ENCODE data around the gene ACOX2. TPM values are rescaled to one million over a fixed set of nuclear protein-coding genes. Genes with fewer than 3 reads are reported as not detected.

The ACOX2 gene
- polyA plus RNA-seq, 3 donors: 2.4 to 2.5 (median 2.4) TPM

DNA sequence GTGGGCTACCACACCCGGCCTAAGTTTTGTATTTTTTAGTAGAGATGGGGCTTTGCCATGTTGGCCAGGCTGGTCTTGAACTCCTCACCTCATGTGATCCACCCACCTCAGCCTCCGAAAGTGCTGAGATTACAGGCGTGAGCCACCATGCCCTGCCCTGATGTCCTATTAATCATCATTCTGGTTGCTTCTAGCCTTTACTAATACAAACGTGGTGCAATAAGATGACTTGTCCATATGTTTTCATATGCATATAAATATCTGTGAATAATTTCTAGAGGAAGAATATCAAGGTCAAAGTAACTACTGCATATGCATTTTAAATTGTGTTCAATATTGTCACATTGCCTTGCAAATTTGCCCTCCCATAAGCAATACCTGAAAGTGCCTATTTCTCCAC is 77.8 kb downstream of the ACOX2 start:
- Histone ChIP-seq H3K36me3 (replicated peaks in 1 of 2; ENCODE audit: control insufficient read depth in 1 of 2, insufficient read depth in 2 of 2, low read length in 2 of 2) (no peaks in the 10 kb centered on the region), H3K4me2 (replicated peaks; ENCODE audit: extremely low read depth, low read length, poor library complexity, severe bottlenecking) (no peak overlapping the region), H3K27me3 (ENCODE audit: control insufficient read depth in 2 of 2, insufficient read depth in 2 of 2, low read length in 2 of 2) (no peaks in the 10 kb centered on the region), H4K20me1 (ENCODE audit: insufficient read depth, low read length) (no peaks in the 10 kb centered on the region), H3K4me3 (replicated peaks in 1 of 3; ENCODE audit: low read depth in 2 of 3, low read length in 3 of 3) (no peak overlapping the region), H3K27ac (ENCODE audit: low read depth in 1 of 2, low read length in 2 of 2) (no peak overlapping the region), H3K9me3 (replicated peaks in 1 of 2; ENCODE audit: control insufficient read depth in 1 of 2, insufficient read depth in 1 of 2, low read length in 2 of 2) (peaks cover 18 to 20% of the 10 kb centered on the region in 2 donors), H3K79me2 (ENCODE audit: insufficient read depth, low read length) (no peaks in the 10 kb centered on the region), H3K9ac (ENCODE audit: insufficient read depth, low read length, poor library complexity, severe bottlenecking) (no peak overlapping the region), H3K4me1 (ENCODE audit: control insufficient read depth in 1 of 2, insufficient read depth in 2 of 2, low read length in 2 of 2) (peaks cover 14% of the 10 kb centered on the region in 2 donors), H2AFZ (ENCODE audit: insufficient read depth, low read depth, low read length, poor library complexity, severe bottlenecking) (no peak overlapping the region)
- Mint-ChIP-seq H3K4me1 (peaks cover 14% of the 10 kb centered on the region), H3K9me3 (peaks cover 7 to 29% (median 27%) of the 10 kb centered on the region in 7 donors), H3K27ac (no peak overlapping the region), H3K4me3 (no peak overlapping the region), H3K27me3 (ENCODE audit: low read depth in 3 of 3) (peaks cover 1 to 5% (median 5%) of the 10 kb centered on the region in 3 donors), H3K36me3 (peaks cover 2 to 3% of the 10 kb centered on the region in 2 donors)
- TF ChIP-seq CTCF (IDR thresholded peaks at IDR 0.05): no peak
- no CpG with 5 or more reads among the region's 4 CpGs for WGBS (ENCODE audit: insufficient coverage)
- intact Hi-C loops (cut with micrococcal nuclease): loop anchor here in 1 of 2 donors (5.0 kb wide), 1 partner anchor 33 kb away; the partner anchor contains the start of gene KCTD6
- no peak for DNase-seq

Other genes starting within 250 kb of the ACOX2 start
- gene RPP14, start 230.9 kb downstream of the ACOX2 start, polyA plus RNA-seq: 1 to 10 TPM; 3.5 to 8.8 (median 6.6) TPM
- 10 to 100 TPM in 2 of 3 donors, 1 to 10 TPM in 1; 4.5 to 17.3 (median 10.5) TPM for gene HTD2, start 230.7 kb downstream of the ACOX2 start, polyA plus RNA-seq
- gene PXK, start 204.3 kb downstream of the ACOX2 start, polyA plus RNA-seq: 10 to 100 TPM; 31.5 to 54.0 (median 52.9) TPM
- 100 to 1,000 TPM in 2 of 3 donors, 10 to 100 TPM in 1; 30.5 to 125 (median 112) TPM for gene PDHB, start 103.4 kb downstream of the ACOX2 start, polyA plus RNA-seq
- 10 to 100 TPM; 11.3 to 18.9 (median 11.9) TPM for gene KCTD6, start 45.1 kb downstream of the ACOX2 start, polyA plus RNA-seq
- not detected for gene FAM107A, start 40.2 kb upstream of the ACOX2 start, polyA plus RNA-seq
- 1 to 10 TPM in 1 of 3 donors, under 1 TPM in 2; 0.28 to 1.9 (median 0.71) TPM for gene FAM3D, start 129.6 kb upstream of the ACOX2 start, polyA plus RNA-seq